ENCODE measurements around the gene GCN1.

GRCh38 chr12:120231316-120232011, 36.9 kb upstream of the GCN1 start:
- TF ChIP-seq POLR2AphosphoS5 (IDR thresholded peaks at IDR 0.05; ENCODE audit: low read depth), result no peak
- TF ChIP-seq, protein P1, sequence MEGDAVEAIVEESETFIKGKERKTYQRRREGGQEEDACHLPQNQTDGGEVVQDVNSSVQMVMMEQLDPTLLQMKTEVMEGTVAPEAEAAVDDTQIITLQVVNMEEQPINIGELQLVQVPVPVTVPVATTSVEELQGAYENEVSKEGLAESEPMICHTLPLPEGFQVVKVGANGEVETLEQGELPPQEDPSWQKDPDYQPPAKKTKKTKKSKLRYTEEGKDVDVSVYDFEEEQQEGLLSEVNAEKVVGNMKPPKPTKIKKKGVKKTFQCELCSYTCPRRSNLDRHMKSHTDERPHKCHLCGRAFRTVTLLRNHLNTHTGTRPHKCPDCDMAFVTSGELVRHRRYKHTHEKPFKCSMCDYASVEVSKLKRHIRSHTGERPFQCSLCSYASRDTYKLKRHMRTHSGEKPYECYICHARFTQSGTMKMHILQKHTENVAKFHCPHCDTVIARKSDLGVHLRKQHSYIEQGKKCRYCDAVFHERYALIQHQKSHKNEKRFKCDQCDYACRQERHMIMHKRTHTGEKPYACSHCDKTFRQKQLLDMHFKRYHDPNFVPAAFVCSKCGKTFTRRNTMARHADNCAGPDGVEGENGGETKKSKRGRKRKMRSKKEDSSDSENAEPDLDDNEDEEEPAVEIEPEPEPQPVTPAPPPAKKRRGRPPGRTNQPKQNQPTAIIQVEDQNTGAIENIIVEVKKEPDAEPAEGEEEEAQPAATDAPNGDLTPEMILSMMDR (IDR thresholded peaks at IDR 0.05; ENCODE audit: insufficient read depth, low read length), result no peak
- peak; percentile 34; the same call in 1 of the 2 replicates for TF ChIP-seq GABPA (IDR thresholded peaks at IDR 0.05; ENCODE audit: low read depth)

Data from HL-60 (cell line).